IMR-90 (cell line): Measurements from ENCODE around the gene PRKCB. TPM values are rescaled to one million over a fixed set of nuclear protein-coding genes. Genes with fewer than 3 reads are reported as not detected.

Experiments
- ATAC-seq: fragments of 200-7000 bp; cut with Tn5 transposase; 2 replicates; pipeline ENCODE4 v1.9.1; 2020; ENCODE audit warnings: low read depth, mild to moderate bottlenecking, moderate library complexity
- BruUV-seq: library from RNA; stranded (reverse); fragments of 400-500 nt; replicated peaks from 2 replicates; lab custom pipeline; 2021; lab: Mats Ljungman, UMichigan
- CTCF ChIA-PET: fragments of 300-600 bp; formaldehyde crosslinking; extraction: SDS; loops from one replicate; lab custom pipeline; 2021; ENCODE audit warnings: antibody characterized with exemption; lab: Yijun Ruan, JAX
- POLR2A ChIA-PET: fragments of 300-600 bp; sonication (Branson Sonifier 250); formaldehyde crosslinking; loops from one replicate; lab custom pipeline; 2022; ENCODE audit warnings: antibody characterized with exemption; ENCODE audit not compliant: unreplicated experiment; lab: Charles Lee
- DNase-seq: peaks from one replicate; pipeline ENCODE4 v3.0.0; 2013
- H2AFZ ChIP-seq: replicated peaks from 2 replicates; pipeline ENCODE3; 2013; ENCODE audit warnings: low read length, mild to moderate bottlenecking; ENCODE audit not compliant: poor library complexity
- H2AK5ac ChIP-seq: 2 replicates; pipeline ENCODE4 v1.6.1; 2013; ENCODE audit warnings: low read depth, low read length, inconsistent platforms
- H2AK9ac ChIP-seq: replicated peaks from 2 replicates; pipeline ENCODE3; 2013; ENCODE audit warnings: mild to moderate bottlenecking, low read depth, low read length, moderate library complexity; ENCODE audit not compliant: poor library complexity
- H2BK120ac ChIP-seq: 2 replicates; pipeline ENCODE4 v1.6.1; 2013; ENCODE audit warnings: low read depth, low read length, inconsistent platforms
- H2BK15ac ChIP-seq: 3 replicates; pipeline ENCODE4 v1.6.1; 2013; ENCODE audit warnings: low read depth, low read length, inconsistent platforms
- H2BK20ac ChIP-seq: 2 replicates; pipeline ENCODE4 v1.6.1; 2013; ENCODE audit warnings: low read depth, mild to moderate bottlenecking, inconsistent platforms, low read length, moderate library complexity
- H2BK5ac ChIP-seq: 2 replicates; pipeline ENCODE4 v1.6.1; 2013; ENCODE audit warnings: mild to moderate bottlenecking, low read depth, low read length, inconsistent platforms; ENCODE audit not compliant: poor library complexity, severe bottlenecking
- H3K14ac ChIP-seq: replicated peaks from 2 replicates; pipeline ENCODE4 v1.6.1; 2013; ENCODE audit warnings: low read depth, low read length, inconsistent platforms
- H3K18ac ChIP-seq: 2 replicates; pipeline ENCODE4 v1.6.1; 2013; ENCODE audit warnings: low read depth, low read length, control low read depth
- H3K23ac ChIP-seq: 2 replicates; pipeline ENCODE4 v1.6.1; 2013; ENCODE audit warnings: low read depth, low read length, inconsistent platforms
- H3K27ac ChIP-seq: 2 replicates; pipeline ENCODE4 v1.5.1; 2013; ENCODE audit warnings: mild to moderate bottlenecking, control low read depth, low read length; ENCODE audit not compliant: insufficient read depth
- H3K27me3 ChIP-seq: 2 replicates; pipeline ENCODE4 v1.6.1; 2013; ENCODE audit warnings: low read length; ENCODE audit not compliant: control insufficient read depth, insufficient read depth
- H3K36me3 ChIP-seq: 2 replicates; pipeline ENCODE4 v1.6.1; 2013; ENCODE audit warnings: low read length, mixed read lengths; ENCODE audit not compliant: control insufficient read depth, insufficient read depth
- H3K4ac ChIP-seq: 2 replicates; pipeline ENCODE4 v1.6.1; 2013; ENCODE audit warnings: low read depth, low read length, inconsistent platforms
- H3K4me1 ChIP-seq: 2 replicates; pipeline ENCODE4 v1.6.1; 2013; ENCODE audit warnings: low read length, mixed read lengths; ENCODE audit not compliant: control insufficient read depth, insufficient read depth
- H3K4me2 ChIP-seq: 2 replicates; pipeline ENCODE4 v1.6.1; 2013; ENCODE audit warnings: low read depth, mild to moderate bottlenecking, control low read depth, low read length, moderate library complexity
- H3K4me3 ChIP-seq: 2 replicates; pipeline ENCODE4 v1.5.1; 2013; ENCODE audit warnings: low read depth, mild to moderate bottlenecking, control low read depth, low read length, moderate library complexity; ENCODE audit not compliant: insufficient read depth
- H3K56ac ChIP-seq: 2 replicates; pipeline ENCODE4 v1.6.1; 2013; ENCODE audit warnings: low read length, inconsistent platforms; ENCODE audit not compliant: insufficient read depth; ENCODE audit errors: extremely low read depth
- H3K79me1 ChIP-seq, 2 experiments: 2 replicates each; pipeline ENCODE4 v1.6.1; 2013; ENCODE audit warnings: low read length in 2 of 2, inconsistent platforms in 1 of 2, low read depth in 1 of 2
- H3K9ac ChIP-seq: 2 replicates; pipeline ENCODE4 v1.6.1; 2013; ENCODE audit warnings: low read depth, low read length, control low read depth
- H3K9me1 ChIP-seq: 2 replicates; pipeline ENCODE4 v1.6.1; 2013; ENCODE audit warnings: low read length, inconsistent platforms; ENCODE audit not compliant: insufficient read depth
- H3K9me3 ChIP-seq: 2 replicates; pipeline ENCODE4 v1.6.1; 2013; ENCODE audit warnings: low read length; ENCODE audit not compliant: control insufficient read depth, insufficient read depth
- H4K20me1 ChIP-seq: 2 replicates; pipeline ENCODE4 v1.6.1; 2013; ENCODE audit warnings: low read length, inconsistent platforms; ENCODE audit not compliant: insufficient read depth
- H4K5ac ChIP-seq: 2 replicates; pipeline ENCODE4 v1.6.1; 2013; ENCODE audit warnings: mild to moderate bottlenecking, low read depth, low read length, control low read depth
- H4K8ac ChIP-seq, 2 experiments: 2 replicates each; pipeline ENCODE4 v1.6.1; 2013; ENCODE audit warnings: low read depth in 2 of 2, low read length in 2 of 2, control low read depth in 1 of 2, inconsistent platforms in 1 of 2
- H4K91ac ChIP-seq: 2 replicates; pipeline ENCODE4 v1.6.1; 2013; ENCODE audit warnings: low read depth, low read length, inconsistent platforms; ENCODE audit not compliant: insufficient read depth
- BHLHE40 ChIP-seq: fragments of 150-350 bp; IDR thresholded peaks from 2 replicates; pipeline ENCODE4 v1.6.1; 2016; ENCODE audit warnings: mild to moderate bottlenecking, low read depth, low read length
- CTCF ChIP-seq: conservative IDR thresholded peaks from 2 replicates; pipeline ENCODE4 v1.5.1; 2012; ENCODE audit warnings: mild to moderate bottlenecking, low read depth, low read length, improper control_type of control experiment
- MAZ ChIP-seq: IDR thresholded peaks from 2 replicates; pipeline ENCODE4 v1.6.1; 2012; ENCODE audit warnings: low read depth, mild to moderate bottlenecking, low read length, improper control_type of control experiment, moderate library complexity, borderline replicate concordance
- POLR2A ChIP-seq: IDR thresholded peaks from 2 replicates; pipeline ENCODE4 v1.6.1; 2012; ENCODE audit warnings: mild to moderate bottlenecking, low read depth, low read length
- RAD21 ChIP-seq: IDR thresholded peaks from 2 replicates; pipeline ENCODE4 v1.6.1; 2012; ENCODE audit warnings: low read length, improper control_type of control experiment
- RCOR1 ChIP-seq: IDR thresholded peaks from 2 replicates; pipeline ENCODE4 v1.6.1; 2012; ENCODE audit warnings: mild to moderate bottlenecking, low read length, improper control_type of control experiment; ENCODE audit not compliant: insufficient replicate concordance
- RFX5 ChIP-seq: IDR thresholded peaks from 2 replicates; pipeline ENCODE4 v1.8.0; 2012; ENCODE audit warnings: low read depth, mild to moderate bottlenecking, low read length, moderate library complexity
- USF2 ChIP-seq: fragments of 150-350 bp; IDR thresholded peaks from 2 replicates; pipeline ENCODE4 v1.6.1; 2017; ENCODE audit warnings: mild to moderate bottlenecking, antibody characterized with exemption, low read length, low read depth
- WGBS, 2 experiments: methylation state at CpG; one replicate each; pipeline versions ENCODE4 v1.1.5 to v1.1.7; 2013; ENCODE audit warnings: missing lambda C conversion rate in 2 of 2; ENCODE audit not compliant: insufficient read length in 1 of 2; ENCODE audit errors: extremely low coverage in 2 of 2; 5-methylcytosine and 5-hydroxymethylcytosine counted together
- dilution Hi-C: fragments of 300-500 bp; cut with HindIII; formaldehyde crosslinking; loops from one replicate; pipeline ENCODE4 v1.14.3; 2018; ENCODE audit warnings: low sequenced_read_pairs; ENCODE audit not compliant: unreplicated experiment
- in situ Hi-C: fragments of 300-500 bp; cut with MboI; formaldehyde crosslinking; loops from 3 replicates; pipeline ENCODE4 v1.14.3; 2019; ENCODE audit warnings: low sequenced_read_pairs, inconsistent platforms, mixed read lengths
- intact Hi-C: fragments of 100-400 bp; cut with micrococcal nuclease; formaldehyde crosslinking; loops from 2 replicates; pipeline ENCODE4 v1.10.0; 2022
- polyA plus RNA-seq, 3 experiments: library from polyadenylated mRNA; depleted of rRNA; stranded (reverse); fragments of >200 nt; gene quantifications; 2 replicates each; pipeline ENCODE4 v1.2.3, GENCODE V29; 2012; ENCODE audit warnings: low replicate concordance in 1 of 3
- total RNA-seq: library from RNA; depleted of rRNA; stranded (reverse); fragments of >200 nt; gene quantifications from 2 replicates; pipeline ENCODE4 v1.2.3, GENCODE V29; 2012

The PRKCB gene
- total and polyA plus RNA-seq, 2 of the 4 experiments (the other 2 are of a cell fraction): under 0.01 TPM; not detected in 1

- no peak overlapping the region for H4K5ac ChIP-seq
- H3K4ac ChIP-seq: no peak overlapping the region
- no peaks in the 10 kb centered on the region for H3K36me3 ChIP-seq
- H3K27me3 ChIP-seq: no peaks in the 10 kb centered on the region; the same call in 1 of the 2 replicates
- no peak overlapping the region for H3K18ac ChIP-seq
- H3K23ac ChIP-seq: no peak overlapping the region
- dilution Hi-C loops: no loop called here
- H3K27ac ChIP-seq: no peak overlapping the region
- H4K8ac ChIP-seq: no peak overlapping the region
- intact Hi-C loops: no loop called here
- ChIA-PET POLR2A (no interaction called here), CTCF (no interaction called here)
- no peak overlapping the region for H3K9ac ChIP-seq
- H3K4me1 ChIP-seq: no peaks in the 10 kb centered on the region
- no peak overlapping the region for H2BK15ac ChIP-seq
- no peak overlapping the region for H2AK9ac ChIP-seq
- no peak overlapping the region for H4K91ac ChIP-seq
- no peak overlapping the region for H2AFZ ChIP-seq
- no TSS peak for BruUV-seq
- no peaks in the 10 kb centered on the region for H3K9me1 ChIP-seq
- no peak overlapping the region for H2BK20ac ChIP-seq
- no peak overlapping the region for H3K56ac ChIP-seq
- no peak for DNase-seq
- H2BK120ac ChIP-seq: no peak overlapping the region
- no peaks in the 10 kb centered on the region for H3K79me1 ChIP-seq
- ATAC-seq: no peak
- H3K9me3 ChIP-seq: no peaks in the 10 kb centered on the region
- H2AK5ac ChIP-seq: no peak overlapping the region
- H2BK5ac ChIP-seq: no peak overlapping the region
- no peak overlapping the region for H3K4me3 ChIP-seq
- WGBS, 2 experiments: 40% methylated on average over 1 of the region's 2 CpGs; no CpG with 5 or more reads in 1 of the 2 experiments
- in situ Hi-C loops: no loop called here
- H3K14ac ChIP-seq: no peak overlapping the region
- no peaks in the 10 kb centered on the region for H4K20me1 ChIP-seq
- TF ChIP-seq RCOR1 (no peak), USF2 (no peak), CTCF (no peak), POLR2A (no peak), MAZ (no peak), RAD21 (no peak), RFX5 (no peak), BHLHE40 (no peak)
- no peak overlapping the region for H3K4me2 ChIP-seq
Observed at GRCh38 chr16:23859713-23860269, 24.0 kb downstream of the PRKCB start.
